ENCODE measurements around the gene CSF2.
"Not testable (repeated sequence)": the region's sequence is repeated elsewhere in the genome, so short reads cannot be mapped to it uniquely, and the experiment has no call there.

CSF2 gene

DNA sequence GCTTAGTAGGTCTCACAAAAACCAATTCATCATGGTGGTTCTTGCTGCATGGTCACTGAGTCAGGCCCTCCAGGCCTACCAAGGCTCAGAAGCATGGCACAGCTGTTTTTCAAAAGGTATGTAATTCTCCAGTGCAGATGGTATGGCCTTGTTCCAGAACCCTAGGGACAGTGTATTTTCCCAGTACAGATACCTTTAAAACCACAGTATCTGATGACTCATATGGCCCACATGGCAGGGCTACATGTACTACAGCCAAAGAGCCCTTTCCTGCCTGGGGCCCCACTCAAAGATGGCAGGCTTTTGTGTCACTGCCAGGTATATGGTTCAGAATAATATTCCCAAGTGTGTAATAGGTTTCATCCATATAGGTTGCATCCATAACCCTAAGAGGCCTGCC, 16.5 kb downstream of the CSF2 start:
- DNase-seq (ENCODE audit: low read depth): no peak

DNA sequence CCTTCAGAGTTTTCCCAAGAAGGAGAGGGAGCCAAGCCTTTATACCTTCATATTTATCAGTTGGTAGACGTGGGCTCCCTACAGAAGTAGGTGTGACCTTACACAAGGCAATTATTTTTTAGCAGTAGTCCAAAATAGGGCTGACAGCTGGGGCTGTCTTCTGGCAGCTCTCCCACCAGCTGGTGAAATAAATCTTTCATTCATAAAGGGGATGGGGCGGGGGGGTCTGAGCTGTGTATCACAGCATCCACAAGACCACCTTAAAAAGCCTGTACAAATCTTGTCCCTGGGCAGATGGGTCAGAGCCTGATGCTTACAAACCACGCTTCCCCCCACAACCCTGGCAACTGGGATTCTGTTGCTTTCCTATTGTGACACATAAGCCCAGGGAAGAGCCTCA, 19.7 kb downstream of the CSF2 start:
- no peak for DNase-seq (ENCODE audit: low read depth)

DNA sequence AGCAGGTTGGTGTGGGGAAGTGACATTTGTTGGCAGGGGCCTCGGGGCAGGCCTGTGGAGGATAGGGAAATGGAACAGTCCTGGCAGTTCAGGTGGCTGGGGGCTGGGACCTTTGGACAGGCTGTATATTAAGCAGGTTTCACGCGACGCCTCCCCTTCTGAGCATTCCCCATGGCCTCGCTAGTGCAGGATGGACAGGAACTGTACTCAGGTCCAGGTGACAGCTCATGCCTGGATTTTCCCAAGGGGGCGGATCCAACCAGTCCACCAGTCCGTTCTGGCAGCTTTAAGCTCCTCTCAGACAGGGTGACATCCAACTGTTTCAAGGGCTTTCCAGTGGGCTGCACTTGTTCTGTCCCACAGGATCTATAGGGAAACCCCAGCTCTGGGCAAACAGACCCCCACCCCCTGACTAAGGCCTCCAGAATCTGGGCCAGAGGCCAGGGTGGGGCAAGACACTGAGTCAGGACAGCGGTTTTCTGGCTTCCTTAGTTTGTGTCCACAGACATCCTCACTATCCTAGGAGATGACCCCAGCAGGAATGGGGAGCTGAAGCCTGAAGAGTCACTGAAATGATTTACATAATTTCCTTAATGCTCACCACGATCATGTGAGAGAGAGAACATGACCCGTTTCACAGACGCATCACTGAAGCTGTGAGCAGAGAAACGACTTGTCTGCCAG, 20.9 kb downstream of the CSF2 start:
- DNase-seq (ENCODE audit: low read depth): no peak

DNA sequence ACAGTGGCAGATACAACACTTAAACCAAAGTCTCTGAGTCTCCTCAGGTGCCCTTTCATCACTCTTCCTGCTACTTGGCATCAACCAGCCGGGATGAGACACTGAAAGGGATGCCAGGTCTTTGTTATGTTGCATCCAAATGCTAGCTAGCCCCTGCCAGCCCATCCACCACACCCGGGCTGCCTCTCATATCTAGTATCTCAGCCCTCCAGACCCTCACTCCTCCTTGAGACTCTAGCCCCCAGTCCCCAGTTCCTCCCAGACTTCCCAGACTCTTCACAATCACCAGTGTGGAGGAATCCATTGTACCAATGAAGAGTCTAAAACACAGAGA, 21.5 kb downstream of the CSF2 start:
- DNase-seq (ENCODE audit: low read depth): no peak

DNA sequence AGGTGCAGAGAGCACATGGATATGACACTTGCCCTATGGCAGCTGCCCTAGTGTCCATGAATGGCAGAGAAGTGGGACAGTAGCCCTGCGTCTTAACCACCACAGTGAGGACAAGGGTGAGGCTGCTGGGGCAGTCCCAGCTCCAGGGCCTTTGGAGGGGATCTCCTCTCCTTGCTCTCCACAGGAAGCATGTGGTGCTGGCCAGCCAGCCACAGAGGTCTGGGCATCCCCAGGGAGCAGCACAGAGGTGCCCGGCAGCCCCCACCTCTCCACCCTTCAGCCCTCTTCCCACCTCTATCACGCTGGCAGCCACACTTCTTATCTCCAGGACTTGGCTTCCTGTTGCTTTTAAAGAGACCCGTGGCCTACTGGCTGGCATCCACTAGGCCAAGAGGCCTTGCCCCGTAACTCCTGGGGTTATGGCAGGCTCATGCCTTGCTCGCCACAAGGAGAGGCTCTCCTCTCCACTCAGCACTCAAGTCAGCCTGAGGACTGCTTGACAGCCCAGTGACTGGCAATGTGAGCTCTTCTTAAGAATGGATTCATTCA, 21.9 kb downstream of the CSF2 start:
- no peak for DNase-seq (ENCODE audit: low read depth)

DNA sequence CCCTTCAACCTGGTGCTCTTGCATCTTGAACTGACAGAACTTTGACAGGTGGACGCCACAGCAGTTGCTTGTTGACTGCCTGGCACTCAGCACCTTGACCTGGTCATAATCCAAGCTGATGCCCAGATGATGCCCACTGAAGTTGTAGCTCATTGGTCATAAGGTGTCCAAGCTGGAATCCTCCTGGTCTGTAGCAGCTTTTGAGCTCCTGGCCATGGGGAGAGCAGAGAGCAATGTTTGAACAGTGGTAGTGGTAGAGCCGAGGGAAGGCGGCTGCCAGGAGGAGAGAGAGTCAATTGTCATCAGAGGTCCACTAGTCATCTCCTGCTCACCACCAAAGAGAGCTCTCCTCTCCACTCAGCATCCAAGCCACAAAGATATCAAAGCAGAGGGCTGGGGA, 23.3 kb downstream of the CSF2 start:
- DNase-seq (ENCODE audit: low read depth): no peak

DNA sequence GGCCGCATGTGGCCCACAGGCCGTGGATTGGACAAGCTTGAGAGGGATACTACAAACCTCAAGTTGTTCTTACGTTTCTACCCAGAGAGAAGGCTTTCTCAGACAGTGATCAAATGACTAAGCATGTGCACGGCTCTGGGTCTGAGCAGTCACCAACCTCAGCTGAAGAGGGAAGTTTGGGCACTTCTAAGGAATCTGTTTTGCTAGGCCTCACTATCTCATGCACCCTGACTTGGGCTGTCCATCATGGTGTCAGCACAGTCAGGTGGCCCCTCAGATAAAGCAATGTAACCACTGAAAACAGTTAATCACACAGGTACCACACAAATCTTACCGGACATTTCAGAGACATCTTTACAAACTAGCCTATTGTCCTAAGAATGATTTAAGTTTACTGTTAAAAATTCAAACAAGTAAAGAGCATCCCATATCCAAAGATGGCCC, 24.6 kb downstream of the CSF2 start:
- DNase-seq (ENCODE audit: low read depth): no peak

DNA sequence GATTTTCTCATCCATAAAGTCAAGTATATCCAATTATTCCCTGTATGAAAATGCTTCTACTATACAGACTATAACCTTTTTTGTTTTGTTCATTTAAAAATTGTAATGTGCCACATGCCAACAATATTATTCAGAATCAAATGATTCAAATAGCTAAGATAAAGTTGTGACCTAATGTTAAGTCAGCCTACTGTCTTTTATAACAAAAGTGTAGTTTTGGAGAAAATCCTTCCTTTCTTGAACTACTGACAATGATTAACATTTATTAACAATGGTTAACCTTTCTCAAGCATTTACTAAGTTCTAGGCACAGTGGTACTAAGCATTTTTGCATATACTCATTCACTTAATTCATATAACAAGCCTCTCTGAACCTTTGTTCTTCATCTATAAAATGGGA, 25.0 kb downstream of the CSF2 start:
- DNase-seq (ENCODE audit: low read depth): no peak

DNA sequence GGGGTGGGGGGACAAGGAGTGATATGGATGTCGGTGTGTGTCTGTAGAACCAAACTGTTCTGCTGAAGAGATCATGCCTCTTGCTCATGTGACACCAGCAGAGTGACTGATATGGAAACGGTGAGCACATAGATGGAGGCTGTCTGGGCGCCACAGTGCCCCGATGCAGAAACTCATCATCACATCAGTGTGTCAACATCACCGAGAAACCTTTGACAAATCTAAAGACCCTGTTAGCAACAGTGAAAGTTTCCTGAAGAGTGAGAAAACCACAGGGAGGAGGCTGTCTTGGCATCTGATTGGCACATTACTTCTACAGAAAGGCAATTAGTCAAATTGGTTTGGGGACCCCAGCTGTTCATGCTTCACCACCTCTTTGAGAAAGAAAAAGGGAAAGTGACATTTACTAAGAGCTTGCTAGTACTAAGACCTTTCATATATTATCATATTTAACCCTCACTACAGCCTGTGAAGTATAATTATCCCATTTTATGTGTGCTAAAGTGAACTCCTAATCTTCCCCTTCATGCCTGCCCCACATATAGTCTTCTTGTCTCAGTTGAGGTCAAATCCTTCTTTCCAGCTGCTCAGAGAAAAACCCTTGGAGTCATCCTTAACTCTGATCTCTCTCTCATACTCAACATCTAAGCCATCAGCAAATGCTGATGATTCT, 25.6 kb downstream of the CSF2 start:
- DNase-seq (ENCODE audit: low read depth): no peak

DNA sequence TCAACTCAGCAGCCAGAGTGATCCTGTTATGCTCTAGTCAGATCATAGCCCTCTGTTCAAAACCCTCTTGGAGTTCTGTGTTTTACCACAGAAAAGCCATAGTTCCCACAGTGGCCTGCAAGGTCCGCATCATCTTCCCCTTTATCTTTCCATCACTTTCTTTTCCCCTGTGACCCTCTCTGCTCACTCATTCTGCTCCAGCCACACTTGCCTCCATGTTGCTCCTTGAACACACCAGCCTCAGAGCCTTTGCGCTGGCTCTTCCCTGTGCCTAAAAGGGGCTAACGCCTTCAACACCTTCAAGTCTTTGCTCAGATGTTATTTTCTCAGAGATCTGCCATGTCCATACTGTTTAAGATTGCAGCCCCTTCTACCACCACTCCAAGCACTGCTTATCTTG, 26.3 kb downstream of the CSF2 start:
- DNase-seq (ENCODE audit: low read depth): no peak

DNA sequence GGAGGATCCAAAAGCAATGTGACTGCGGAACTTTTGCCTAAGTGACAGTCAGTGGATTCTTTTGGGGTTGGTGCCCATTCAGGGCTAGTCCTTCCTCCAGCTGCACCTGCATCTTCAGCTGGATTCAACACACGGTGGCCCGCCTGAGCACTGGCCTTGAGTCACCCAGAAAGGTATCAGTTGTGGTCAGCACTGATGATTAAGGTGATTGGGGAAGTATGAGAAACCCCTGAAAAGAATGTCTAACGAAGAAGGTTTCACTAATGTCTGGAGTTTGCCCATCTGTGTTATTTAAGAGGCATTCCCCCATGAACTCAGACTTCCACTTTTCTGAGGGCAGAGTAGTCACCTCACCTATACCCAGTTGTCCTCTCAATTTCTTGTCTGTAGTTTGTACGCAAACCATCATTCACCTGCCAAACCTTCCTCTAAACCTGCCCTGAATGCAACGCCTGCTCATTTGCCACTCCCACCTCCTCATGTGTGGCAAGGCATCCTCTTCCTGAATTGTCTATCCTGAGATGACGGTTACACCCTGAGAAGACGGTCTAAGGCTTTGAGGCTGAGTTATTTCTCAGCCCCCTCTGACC, 27.2 kb downstream of the CSF2 start:
- DNase-seq (ENCODE audit: low read depth): no peak

DNA sequence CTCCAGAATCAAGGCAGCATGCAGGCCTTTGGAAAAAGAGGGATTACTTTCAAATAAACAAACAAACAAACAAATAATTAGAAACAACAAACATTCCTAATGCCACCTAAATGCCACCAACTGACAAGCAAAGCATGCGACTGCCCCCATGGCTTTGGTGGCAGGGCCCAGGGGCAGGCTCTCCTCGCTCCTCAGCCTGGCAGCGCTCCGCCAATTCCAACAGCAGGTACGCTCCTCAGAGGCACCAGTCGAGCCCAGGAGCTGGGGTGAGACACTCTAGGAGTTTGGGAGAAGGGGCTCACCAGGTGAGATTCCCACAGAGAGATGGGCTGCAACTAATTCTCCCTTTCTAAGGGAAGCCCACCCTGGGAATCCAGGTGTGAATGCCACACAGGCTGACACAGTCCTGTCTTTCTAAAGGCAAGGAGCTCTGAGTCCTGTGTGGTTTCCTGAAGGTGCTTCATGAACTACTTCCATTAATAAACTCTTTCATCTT, 27.8 kb downstream of the CSF2 start:
- no peak for DNase-seq (ENCODE audit: low read depth)

DNA sequence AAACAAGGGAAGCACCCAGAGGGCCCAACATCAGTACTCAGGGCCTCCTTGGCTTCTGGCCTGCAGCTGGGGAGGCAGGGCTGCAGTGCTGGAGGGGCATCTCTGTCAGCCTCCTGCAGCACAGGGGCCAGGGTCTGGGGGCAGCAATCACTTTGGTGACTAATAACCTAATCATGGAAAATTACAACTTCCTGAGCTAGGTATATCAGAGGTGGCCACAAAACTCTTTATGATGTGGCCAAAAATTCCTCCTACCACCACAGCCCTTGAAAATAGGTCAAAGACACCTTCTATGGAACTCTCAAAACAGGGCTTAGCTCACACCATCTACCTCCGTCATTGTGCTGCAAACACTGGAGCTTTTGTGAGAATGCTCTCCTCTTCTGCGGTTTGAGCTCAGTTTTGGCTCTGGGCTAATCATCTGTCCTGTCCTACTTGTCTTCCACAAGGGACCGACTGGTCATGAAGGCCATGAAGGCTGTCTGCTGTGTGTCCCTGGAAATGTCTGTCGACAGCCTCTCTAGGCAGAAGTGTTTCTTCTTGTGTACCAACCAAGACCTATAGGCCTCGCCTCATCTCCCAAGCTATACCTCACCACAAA, 28.6 kb downstream of the CSF2 start:
- no peak for DNase-seq (ENCODE audit: low read depth)

DNA sequence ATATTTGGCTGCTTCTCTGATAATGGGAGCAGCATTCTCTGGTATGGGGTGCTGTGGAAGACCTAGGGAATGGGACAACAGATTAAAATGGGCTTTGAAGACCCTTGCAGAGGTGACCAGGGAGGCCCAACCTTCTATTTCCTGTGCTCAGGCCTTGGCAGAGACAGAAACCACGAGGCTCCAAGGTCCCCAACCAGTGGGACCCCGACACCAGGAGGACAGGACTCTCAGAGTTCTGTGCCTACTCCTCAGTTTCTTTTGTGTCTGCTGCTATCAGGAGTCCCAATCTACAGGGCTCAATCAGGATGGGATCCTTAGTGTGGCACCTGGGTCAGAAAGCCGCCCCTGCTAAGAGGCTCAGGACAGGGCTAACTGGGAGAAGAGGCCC, 29.3 kb downstream of the CSF2 start:
- DNase-seq (ENCODE audit: low read depth): no peak

DNA sequence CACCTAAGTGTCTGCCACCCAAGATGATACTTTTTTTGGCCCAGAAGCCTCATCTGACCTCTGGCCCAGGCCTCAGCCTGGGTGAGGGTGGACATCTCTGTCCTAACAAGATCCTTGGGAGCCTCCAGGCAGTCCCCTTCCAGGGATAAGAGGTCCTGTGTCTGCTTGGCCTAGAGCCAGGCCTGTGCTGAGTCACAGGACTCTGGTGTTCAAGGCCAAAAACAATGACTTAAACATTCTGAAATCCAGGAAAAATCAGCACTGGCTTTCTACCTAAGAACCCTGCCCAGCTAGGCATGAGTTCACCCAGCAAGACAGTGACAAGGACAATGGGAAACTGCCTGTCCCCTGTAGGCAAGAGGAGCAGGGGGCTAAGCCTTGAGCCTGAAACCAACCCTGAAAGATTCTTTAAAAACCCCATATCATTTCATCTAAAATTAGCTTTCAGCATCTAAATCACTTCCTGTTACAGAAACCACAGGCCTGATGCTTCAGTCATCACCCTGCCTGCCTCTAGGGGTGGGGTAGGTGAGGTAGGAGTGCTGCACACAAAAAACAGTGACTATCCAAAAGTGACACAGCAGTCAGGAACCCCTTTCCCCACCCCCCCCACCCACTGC, 29.9 kb downstream of the CSF2 start:
- peak; percentile 46 for DNase-seq (ENCODE audit: low read depth)

DNA sequence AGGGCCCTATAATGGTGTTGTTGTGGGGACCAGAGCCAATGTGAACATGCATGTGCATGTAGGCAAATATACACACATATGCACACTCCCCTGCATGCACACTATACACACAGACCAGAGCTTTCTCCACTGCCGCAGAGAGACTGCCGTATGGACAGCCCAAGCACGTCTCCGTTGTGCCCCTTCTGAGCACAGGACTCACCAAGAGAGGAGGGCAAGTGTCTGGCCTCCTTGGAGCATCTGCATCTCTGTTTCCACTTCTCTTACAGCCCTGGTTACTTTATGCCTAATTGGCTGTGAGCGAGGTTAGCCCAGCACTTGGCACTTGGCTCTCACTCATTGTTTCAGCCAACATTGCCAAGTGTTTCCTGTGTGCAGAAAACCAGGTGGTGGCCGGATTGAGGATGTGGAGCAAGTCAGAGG, 30.4 kb downstream of the CSF2 start:
- no peak for DNase-seq (ENCODE audit: low read depth)

DNA sequence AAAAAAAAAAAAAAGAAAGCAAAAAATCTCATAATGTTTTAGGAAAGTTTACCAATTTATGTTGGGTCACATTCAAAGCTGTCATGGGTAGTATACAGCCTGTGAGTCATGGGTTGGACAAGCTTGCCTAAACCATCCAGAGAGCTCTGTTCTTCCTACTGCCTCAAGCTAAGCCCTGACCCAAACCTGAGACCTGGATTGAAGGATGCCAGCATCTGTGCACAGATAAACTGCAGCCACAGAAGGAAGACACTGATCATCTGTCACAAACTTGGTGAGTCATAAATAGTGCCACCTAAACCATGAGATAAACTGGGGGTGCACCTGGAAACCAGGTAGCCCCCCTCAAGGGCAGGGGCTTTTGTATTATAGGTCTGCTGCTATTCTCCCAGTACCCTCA, 31.0 kb downstream of the CSF2 start:
- no peak for DNase-seq (ENCODE audit: low read depth)

DNA sequence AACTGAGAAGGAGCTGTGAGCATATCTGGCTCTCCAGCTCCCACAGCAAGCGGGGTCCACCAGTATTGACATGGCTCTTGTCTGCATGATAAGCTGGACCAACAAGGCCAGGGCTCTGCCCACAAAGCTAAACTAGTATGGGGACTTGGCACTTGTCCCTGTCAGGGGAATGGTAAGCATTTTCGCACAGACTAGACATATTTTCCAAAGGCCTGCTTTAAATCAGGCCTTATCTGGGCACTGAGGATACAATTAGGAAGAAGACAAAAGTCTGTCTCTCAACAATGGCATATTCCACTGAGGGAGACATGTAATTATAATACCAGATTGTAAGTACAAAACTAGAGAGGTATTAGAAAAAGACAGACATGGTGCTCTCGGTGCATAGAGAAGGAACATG, 32.1 kb downstream of the CSF2 start:
- DNase-seq (ENCODE audit: low read depth): no peak

DNA sequence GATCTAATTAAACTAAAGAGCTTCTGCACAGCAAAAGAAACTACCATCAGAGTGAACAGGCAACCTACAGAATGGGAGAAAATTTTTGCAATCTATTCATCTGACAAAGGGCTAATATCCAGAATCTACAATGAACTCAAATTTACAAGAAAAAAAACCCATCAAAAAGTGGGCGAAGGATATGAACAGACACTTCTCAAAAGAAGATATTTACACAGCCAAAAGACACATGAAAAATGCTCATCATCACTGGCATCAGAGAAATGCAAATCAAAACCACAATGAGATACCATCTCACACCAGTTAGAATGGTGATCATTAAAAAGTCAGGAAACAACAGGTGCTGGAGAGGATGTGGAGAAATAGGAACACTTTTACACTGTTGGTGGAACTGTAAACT, 34.9 kb downstream of the CSF2 start:
- not testable (repeated sequence) for DNase-seq (ENCODE audit: low read depth)

DNA sequence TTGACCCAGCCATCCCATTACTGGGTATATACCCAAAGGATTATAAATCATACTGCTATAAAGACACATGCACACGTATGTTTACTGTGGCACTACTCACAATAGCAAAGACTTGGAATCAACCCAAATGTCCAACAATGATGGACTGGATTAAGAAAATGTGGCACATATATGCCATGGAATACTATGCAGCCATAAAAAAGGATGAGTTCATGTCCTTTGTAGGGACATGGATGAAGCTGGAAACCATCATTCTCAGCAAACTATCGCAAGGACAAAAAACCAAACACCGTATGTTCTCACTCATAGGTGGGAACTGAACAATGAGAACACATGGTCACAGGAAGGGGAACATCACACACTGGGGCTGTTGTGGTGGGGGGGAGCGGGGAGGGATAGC, 35.4 kb downstream of the CSF2 start:
- DNase-seq (ENCODE audit: low read depth): not testable (repeated sequence)

DNA sequence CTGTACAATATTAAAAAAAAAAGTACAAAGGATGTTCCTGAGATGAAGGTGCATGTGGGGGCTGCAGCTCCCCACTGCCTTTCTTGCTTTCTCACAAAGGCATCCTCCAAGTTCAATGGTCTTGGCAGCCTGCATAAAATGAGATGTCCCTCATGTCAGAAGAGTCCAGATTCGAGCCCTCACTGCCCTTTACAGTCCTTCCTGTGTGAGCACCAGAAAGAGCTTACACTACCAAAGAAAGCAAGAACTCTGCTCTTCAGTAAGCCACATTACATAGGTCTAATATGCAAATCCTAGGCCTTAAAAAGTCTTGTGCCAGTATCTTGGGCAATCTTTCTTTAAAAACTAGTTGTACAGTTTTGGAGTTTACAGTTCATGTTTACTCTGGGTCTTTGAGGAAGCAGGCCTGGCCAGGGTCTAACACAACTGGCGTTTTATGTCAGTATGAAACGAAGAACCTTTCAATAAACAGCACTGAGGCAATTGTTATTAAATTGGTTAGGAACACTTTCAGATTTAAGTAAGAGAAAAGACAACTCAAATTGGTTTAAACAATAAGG, 36.0 kb downstream of the CSF2 start:
- DNase-seq (ENCODE audit: low read depth): no peak

DNA sequence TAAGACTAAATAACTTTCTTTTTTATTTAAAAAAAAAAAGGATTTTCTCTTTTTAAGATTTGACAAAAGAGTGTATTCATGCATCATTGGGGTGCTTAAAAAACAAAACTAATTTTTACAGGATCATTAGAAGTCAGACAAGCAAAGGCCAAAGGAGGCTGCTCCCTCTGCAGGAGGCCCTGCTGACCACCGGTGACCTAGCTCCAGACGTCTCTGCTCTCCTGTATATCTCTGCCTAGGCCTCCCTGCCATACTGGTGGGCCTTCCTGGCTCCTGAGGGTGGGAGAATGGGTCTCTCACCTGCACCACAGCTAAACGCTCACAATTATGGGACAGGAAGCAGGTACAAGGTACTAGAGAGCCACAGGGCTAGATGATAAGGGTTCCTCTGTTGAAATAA, 36.6 kb downstream of the CSF2 start:
- no peak for DNase-seq (ENCODE audit: low read depth)

Measured in stimulated activated CD8-positive, alpha-beta memory T cell treated with anti-CD3 and anti-CD28 coated beads, Interleukin-15, amount 100 ng/mL, for 1 hour (primary cell).